ENCODE measurements around the gene NAA38.
A peak's percentile ranks its signal among the peaks of the same experiment; 100 is the strongest.
"Not testable (repeated sequence)": the region's sequence is repeated elsewhere in the genome, so short reads cannot be mapped to it uniquely, and the experiment has no call there.

Gene NAA38

DNA sequence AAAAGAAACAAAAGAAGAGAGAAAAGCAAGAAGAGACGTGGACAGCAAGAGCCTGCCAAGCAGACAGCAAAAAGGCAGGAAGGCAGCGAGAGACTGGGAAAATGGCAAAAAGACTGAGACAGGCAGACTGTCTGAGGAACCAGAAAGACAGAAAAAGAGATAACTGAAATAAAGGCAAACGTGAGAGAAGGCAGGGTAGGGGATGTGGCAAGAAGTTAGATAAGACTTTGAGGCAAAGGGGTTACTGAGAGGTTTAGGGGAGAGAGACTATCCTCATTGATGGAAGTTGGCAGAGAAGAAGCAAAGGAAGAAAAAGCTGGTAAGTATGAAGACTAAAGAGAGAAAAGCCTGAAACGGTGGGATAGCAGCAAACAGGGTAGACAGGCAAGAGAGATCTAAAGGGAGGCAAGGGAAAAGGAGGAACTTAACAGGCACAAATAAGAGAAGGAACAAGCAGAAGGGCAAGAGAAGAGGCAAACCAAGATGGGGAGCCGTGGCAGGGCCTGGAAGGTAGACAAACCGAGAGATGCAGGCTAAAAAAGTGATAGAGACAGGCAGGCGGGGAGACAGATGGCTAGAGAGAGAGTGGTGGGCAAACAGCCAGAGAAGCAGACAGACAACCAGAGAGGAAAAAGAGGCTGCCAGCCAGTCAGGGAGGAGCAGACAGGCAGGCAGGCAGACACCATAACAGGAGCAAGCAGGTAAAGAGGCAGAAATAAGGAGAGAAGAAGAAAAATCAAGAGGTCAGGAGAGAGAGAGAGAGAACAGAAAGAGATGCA is 24.1 kb upstream of the NAA38 start:
- DNase-seq = peak; percentile 63

- peak; percentile 29 for DNase-seq
Observed at GRCh38 chr17:7880076-7880868, 22.9 kb upstream of the NAA38 start.

DNA sequence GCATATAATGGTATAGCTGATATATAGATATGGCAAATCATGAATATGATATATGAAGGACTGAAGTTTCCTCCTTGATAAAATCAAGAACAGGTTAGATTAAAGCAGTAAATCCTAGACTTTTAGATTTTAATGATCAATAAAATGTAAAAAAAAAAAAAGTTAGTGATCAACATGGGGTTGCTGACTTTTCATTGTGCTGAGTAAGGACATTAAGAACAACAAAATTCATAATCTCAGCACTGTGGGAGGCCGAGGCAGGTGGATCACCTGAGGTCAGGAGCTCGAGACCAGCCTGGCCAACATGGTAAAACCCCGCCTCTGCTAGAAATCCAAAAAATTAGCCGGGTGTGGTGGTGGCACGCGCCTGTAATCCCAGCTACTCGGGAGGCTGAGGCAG is 20.9 kb upstream of the NAA38 start:
- DNase-seq = no peak

DNA sequence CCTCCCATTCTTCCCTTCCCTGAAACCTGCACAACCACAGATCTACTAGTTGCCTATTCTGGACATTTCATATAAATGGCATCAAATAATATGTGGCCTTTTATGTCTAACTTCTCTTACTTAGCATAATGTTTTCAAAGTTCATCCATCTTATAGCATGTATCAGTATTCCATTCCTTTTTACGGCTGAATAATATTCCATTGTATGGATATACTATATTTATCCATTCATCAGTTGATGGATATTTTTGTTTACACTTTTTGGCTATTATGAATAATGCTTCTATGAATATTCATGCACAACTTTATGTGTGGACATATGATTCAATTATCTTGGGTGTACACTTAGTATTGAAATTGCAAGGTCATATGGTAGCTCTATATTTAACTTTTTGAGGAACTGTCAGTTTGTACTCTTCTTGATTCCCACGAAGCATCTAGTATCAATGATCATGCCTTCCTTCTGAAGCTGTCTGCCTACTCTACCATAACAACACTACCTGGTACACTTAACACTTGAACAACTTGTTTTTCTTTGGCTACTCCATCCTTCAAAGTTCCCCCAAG is 18.5 kb upstream of the NAA38 start:
- no peak for DNase-seq

DNA sequence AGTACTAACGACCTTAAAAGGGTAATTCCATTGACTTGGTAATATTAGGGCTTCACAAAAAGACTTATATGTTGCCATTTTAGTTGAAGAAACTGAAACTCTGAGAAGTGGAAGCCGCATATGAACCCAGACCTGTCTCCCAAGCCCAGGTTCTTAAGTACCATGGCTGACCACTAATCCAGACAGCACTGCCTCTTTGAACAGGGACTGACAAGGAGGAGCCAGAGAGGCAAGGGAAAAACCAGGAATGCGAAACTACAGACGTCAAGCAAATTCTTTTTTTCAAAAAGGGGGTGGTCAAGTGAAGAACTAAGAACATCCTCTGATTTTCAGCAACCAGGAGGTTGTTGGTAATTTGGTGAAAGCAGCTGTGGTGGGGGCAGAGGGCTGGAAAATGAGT is 15.7 kb upstream of the NAA38 start:
- DNase-seq = no peak

GRCh38 chr17:7867881-7868329 is 10.5 kb upstream of the NAA38 start:
- DNase-seq = no peak

DNA sequence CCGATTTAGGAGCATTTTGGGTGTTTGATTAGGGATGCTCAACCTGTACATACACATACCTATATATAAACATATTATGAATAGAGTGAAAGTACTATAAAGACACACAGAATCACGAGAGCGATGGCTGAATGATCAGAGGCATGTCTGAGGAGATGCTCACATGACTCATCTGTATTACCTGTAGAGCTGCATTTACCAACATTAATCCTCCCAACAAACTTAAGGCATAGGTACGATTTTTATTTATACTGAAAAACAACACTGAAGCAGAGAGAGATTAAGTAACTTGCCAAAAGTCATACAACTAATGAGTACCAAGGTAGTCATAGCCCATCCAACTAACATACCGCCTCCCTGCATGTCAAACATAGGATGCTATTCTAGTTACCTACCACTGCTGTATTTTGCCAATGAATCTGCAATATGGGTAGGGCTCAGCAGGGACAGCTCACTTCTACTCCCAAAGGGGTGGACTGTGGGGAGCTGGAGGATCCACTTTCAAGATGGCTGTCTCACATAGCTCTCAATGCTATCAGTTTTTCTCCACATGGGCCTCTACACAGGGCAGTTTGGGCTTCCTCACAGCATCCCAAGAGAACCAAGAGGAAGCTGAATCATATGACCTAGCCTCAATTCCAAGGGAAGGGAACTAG is 7.8 kb upstream of the NAA38 start:
- no peak for DNase-seq

GRCh38 chr17:7864384-7864783 is 7.0 kb upstream of the NAA38 start:
- DNase-seq = not testable (repeated sequence)

DNA sequence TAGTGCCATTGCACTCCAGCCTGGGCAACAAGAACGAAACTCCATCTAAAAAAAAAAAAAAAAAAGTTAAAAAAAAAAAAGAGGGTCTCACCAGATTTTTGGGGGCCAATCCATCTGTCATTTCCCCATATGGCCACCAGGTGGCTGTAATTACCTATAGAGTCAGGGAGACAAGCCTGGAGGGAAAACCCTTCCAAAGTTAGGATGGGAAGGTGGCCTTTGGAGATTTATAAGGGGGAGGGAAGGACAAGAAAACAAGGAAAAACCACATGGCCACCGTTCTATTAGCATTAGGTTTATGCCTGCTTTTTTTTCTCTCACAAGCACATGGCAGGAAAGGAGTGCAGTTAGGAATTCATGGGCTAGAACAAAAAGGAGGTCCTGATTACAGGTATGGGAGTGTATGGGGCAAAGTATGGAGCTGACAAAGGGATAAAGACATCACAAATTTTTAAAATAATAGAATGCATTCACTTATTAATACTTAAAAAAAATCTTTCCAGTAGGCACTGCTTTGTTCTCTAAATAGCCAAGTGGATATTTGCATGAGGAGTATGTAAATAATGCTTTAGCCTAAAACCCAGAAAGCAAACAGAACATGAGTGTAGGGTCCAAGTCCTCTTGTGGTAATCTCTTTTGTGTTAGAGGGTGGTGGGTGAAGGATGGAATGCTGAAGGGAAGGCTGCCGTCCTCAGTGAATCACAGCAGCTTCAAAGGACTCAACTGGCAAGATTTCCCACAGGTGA is 5.5 kb upstream of the NAA38 start:
- DNase-seq = peak; percentile 71

- no peak for DNase-seq
Observed at GRCh38 chr17:7859028-7859427, 1.7 kb upstream of the NAA38 start.

DNA sequence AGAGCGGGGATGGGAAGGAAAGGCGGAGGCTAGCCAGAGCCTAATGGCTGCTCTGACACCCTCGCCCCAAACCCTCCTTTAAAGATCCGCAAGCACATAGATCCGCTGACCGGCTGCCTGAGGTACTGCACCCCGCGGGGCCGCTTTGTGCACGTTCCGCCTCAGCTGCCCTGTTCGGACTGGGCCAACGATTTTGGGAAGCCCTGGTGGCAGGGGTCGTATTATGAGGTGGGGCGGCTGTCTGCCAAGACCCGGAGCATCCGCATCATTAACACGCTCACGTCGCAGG is 1.1 kb upstream of the NAA38 start:
- DNase-seq = peak; percentile 60

DNA sequence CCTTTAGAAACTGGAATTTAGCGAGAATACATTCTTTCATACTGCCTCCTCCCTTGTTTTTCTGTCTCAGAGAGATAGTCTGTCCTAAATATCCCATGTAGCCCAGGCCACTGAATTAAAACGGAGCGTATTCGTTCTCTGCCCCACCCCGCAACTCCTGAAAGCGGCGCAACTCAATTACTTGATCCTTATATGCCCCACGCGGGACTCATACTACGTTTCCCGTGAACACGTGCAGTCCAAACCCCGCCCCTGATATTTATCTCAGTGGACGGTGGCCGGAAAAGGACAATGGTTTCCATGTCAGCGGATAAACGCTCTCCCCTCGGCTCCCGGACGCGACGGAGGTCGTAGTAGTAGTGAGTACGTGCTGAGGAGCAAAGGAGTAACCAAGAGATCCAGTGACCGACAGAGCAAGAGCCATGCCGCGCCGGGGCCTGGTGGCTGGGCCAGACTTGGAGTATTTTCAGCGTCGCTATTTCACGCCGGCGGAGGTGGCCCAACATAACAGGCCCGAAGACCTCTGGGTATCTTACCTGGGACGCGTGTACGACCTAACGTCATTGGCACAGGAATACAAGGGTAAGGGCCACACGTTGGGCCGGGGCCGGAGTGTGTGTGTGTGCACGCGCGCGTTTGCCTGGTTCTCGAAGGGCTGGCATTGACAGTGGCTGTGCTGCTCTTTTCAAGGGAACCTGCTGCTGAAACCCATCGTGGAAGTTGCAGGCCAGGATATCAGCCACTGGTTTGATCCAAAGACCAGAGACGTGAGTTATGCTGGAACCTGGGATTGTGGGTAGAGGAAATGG is 558 bp upstream of the NAA38 start, which contains the start of gene CYB5D1:
TSS of gene CYB5D1 (plus strand) at position 291 of the 809 bp plus-strand sequence. CDS start at position 423, 132 bp downstream.
- peak; percentile 97 for DNase-seq

GRCh38 chr17:7856011-7856810 is 1.1 kb downstream of the NAA38 start:
- DNase-seq = peak; percentile 90

- DNase-seq = no peak
Observed at GRCh38 chr17:7855660-7856010, 1.7 kb downstream of the NAA38 start.

DNA sequence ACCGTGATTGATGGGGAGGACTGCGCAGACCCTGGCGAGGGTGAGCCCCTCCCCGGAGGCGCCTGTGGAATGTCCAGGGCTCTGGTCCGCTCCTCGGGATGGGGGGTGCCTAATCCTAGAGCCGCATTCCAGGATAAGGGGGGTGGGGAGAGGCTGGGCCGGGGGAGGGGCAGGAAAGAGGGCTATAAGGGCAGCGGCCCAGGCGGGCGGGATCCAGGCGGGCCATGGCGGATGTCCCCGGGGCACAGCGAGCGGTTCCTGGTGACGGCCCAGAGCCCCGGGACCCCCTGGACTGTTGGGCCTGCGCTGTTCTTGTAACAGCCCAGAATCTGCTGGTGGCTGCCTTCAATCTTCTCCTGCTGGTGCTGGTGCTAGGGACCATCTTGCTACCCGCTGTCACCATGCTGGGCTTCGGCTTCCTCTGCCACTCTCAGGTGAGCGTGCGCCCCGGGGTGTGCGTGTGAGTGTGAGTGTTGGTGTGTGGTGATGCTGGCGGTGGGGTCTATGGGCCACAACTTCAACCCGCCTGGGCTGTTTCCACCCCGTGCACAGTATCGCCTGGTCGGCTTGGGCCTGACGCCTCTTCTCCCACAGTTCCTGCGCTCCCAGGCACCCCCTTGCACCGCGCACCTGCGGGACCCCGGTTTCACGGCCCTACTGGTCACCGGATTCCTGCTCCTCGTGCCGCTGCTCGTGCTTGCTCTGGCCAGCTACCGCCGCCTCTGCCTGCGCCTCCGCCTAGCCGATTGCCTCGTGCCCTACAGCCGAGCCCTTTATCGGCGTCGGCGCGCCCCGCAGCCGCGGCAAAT is 2.3 kb downstream of the NAA38 start, which contains the start of gene TMEM88:
TSS of gene TMEM88 (plus strand) at position 216 of the 809 bp plus-strand sequence. CDS start at position 225, 9 bp downstream.
- no peak for DNase-seq

GRCh38 chr17:7854078-7854777 is 3.1 kb downstream of the NAA38 start:
- no peak for DNase-seq

GRCh38 chr17:7853691-7854038 is 3.7 kb downstream of the NAA38 start:
- DNase-seq = no peak

GRCh38 chr17:7852919-7853690 is 4.3 kb downstream of the NAA38 start:
- no peak for DNase-seq

- no peak for DNase-seq
Observed at GRCh38 chr17:7852262-7852670, 5.1 kb downstream of the NAA38 start.
